GM18505 (cell line): ENCODE results near the gene CDC37L1.

ENCODE experiments used
- ATAC-seq: cut with Tn5 transposase; IDR thresholded peaks from one replicate; pipeline ENCODE4 v1.9.1; 2021; ENCODE audit not compliant: unreplicated experiment
- POLR2A ChIP-seq: IDR thresholded peaks from 4 replicates; pipeline ENCODE4 v1.6.1; 2011; ENCODE audit warnings: borderline replicate concordance; ENCODE audit not compliant: insufficient read depth, insufficient read length; ENCODE audit errors: extremely low read depth

The CDC37L1 gene

GRCh38 chr9:4680173-4680525 is 780 bp downstream of the CDC37L1 start:
- no peak for TF ChIP-seq POLR2A
- ATAC-seq: no peak

DNA sequence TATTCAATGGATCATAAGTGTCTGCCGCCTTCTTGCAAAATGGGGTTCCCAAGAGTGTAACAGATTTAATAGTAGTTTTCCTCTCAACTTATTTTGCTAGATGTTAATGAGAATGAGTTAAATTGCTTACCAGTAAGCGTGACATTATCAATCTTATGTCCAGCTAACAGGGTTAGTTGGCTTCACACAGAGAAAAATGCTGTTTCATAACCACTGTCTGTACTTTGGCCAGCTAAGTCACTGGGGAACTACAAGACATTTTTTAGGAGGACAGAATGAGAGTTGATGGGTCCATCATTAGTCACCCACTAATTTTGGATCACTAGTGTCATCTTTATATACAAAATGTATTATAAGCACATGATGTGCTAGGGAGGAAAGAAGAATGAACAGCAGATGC is 1.4 kb downstream of the CDC37L1 start:
- no peak for ATAC-seq
- TF ChIP-seq POLR2A: no peak

DNA sequence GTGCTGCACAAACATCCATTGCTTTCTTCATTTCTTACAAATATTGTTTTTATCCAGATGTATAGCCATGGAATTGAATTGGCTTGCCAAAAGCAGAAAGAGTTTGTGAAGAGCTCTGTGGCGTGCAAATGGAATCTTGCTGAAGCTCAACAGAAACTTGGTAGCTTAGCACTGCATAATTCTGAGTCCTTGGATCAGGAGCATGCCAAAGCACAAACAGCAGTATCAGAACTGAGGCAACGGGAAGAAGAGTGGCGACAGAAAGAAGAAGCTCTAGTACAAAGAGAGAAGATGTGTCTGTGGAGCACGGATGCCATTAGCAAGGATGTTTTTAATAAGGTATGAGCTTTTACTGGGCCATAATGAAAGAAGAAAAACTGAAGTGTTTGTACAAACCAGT is 5.5 kb downstream of the CDC37L1 start:
- no peak for ATAC-seq
- TF ChIP-seq POLR2A: no peak

DNA sequence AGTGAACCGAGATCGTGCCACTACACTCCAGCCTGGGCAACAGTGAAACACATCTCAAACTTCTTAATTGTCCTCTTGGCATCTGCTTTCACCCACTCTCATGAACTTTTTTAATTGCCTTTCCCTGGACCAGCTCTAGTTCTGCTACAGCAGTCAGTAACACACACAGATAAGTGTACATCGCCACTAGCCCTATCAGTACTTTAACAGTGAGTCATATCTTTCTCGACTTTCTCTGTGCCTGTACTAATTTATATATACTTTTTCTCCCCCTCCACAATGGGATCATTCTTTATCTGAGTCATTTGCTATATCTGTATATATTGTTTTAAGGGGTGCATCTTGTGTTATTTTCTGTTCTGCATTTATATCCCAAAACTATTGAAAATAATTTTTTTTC is 6.7 kb downstream of the CDC37L1 start:
- no peak for ATAC-seq
- no peak for TF ChIP-seq POLR2A

DNA sequence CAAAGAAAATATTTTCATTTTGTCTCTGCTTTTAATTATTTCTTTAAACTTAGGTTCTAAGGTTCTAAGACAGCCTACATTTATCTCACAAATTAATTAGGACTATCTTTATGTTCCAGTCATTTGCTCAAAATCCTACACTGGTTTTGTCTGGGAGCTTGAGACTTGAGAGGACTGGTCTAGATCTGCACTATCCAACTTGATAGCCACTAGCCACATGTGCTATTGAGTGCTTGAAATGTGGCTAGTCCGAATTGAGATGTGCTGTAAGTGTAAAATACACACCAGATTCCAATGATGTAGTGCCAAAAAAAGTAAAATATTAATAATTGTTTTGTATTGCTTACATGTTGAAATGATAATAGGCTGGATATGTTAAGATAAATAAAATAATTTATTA is 7.2 kb downstream of the CDC37L1 start:
- no peak for ATAC-seq
- no peak for TF ChIP-seq POLR2A

GRCh38 chr9:4689021-4689420 is 9.7 kb downstream of the CDC37L1 start:
- TF ChIP-seq POLR2A: no peak
- no peak for ATAC-seq

DNA sequence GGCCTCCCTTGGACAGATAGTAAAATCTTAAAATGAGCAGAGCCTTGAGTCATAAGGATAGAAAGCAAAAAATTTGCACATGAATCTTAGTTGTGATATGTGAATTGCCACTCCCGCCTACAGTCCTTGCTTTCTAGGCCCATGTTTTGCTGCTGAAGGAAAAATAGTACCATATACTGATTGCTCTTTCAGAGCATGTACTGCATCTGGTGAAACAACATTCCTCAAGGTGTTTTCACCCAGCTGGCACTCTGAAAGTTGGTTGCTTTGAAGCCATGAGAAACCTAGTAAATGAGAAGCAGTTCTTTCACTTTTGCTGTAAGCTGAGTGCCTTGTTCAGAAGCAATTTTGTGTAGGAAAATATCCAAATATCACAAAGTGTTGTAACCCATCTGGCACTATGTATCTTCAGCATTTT is 10.3 kb downstream of the CDC37L1 start:
- peak; percentile 55 for ATAC-seq
- no peak for TF ChIP-seq POLR2A

GRCh38 chr9:4690144-4690543 is 10.8 kb downstream of the CDC37L1 start:
- ATAC-seq: peak; percentile 67
- TF ChIP-seq POLR2A: no peak

DNA sequence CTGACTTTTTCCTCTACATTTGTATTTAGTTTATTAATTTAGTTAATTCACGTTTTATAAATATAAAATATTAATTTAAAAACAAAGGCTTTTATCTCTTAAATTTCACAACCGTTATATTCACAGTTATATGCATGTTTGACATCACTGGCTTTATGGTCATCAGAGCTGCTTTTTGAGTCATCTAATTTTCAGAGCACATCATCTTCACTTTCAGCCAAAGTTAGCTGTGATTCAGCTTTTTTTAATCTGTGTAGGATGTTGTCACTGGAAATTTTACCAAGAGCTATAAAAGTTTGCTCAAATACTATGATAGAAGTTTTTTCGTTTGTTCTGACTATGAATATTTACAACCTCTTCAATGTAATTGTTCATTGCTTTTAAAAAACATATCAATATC is 12.4 kb downstream of the CDC37L1 start:
- ATAC-seq: no peak
- TF ChIP-seq POLR2A: no peak

GRCh38 chr9:4700091-4700490 is 20.7 kb downstream of the CDC37L1 start:
- ATAC-seq: no peak
- no peak for TF ChIP-seq POLR2A

DNA sequence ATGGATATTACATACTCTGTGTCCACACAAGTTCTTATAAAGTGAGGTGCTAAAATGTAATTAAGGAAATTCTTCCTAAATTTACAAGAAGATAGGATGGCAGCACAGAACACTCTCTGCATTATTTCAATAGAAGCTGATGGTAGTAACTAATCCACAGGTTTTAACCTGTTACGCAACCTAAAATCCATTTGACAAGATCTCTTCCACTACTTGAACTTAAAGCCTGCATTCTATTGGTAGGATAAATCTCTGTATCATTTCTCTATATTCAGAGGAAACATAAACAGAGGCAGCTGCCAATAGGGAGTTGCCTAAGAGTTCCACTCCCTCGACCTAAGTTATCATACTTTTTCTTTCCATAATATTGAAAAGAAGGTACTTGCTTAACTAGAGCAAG is 21.6 kb downstream of the CDC37L1 start:
- ATAC-seq: no peak

GRCh38 chr9:4701526-4701925 is 22.2 kb downstream of the CDC37L1 start:
- no peak for ATAC-seq

More for the DNA sequence above, 21.6 kb downstream of the CDC37L1 start:
- no peak for TF ChIP-seq POLR2A

DNA sequence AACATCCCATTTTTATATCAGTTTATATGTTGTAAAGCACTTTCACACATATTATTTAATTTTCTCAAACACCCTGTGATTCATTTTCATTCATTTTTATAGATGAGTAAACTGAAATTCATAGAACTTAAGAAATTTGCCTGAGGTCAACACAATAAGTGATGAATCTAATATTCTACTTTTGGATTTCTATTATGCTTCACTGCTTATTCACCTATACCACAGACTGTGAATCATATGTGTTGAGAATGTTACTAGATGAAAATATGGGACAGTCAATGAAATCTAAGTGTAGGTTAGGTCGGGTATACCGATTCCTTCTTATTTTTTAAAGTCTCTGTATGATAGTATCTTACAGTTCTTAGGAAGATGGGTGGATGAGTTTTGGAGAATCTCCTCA is 24.8 kb downstream of the CDC37L1 start:
- no peak for ATAC-seq

More at GRCh38 chr9:4701526-4701925, 22.2 kb downstream of the CDC37L1 start:
- no peak for TF ChIP-seq POLR2A

GRCh38 chr9:4706021-4706420 is 26.7 kb downstream of the CDC37L1 start:
- ATAC-seq: no peak
- no peak for TF ChIP-seq POLR2A

More for the DNA sequence above, 24.8 kb downstream of the CDC37L1 start:
- TF ChIP-seq POLR2A: no peak

DNA sequence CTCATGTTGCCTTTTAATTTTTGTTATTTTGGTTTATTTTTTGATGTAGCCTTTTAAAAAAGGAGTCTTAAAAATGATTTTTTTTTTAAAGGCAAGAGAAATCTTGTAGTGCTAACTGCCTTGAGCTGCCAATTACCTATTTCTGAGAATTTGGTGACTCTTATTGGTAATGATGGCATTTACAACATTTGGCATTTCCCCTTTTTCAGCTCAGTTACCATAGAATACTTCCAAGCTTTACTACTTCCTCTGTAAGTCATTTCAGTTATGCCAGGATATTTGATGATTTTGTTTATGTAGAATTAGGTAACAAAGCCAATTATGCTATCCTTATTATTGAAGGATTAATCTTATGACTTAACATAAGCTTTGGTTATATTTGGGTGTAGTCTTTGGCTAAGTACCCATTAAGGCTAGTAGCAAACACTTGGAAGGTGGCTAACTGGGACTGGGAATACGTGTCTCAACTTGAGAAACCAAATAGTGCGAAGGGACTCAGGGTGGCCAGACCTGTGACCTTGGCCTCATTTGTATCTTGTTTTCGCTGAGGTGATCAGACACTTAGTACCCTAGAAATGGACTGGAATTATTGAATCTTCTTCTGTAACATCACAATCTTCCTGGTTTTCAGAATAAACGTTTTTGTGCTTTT is 27.7 kb downstream of the CDC37L1 start:
- no peak for TF ChIP-seq POLR2A
- no peak for ATAC-seq
